A673 (cell line): ENCODE results near the gene EFNA3.

ENCODE experiments used
- EZH2 ChIP-seq: fragments of 200-600 bp; sonication (generic); IDR thresholded peaks from 2 replicates; pipeline ENCODE4 v1.6.1; 2017; ENCODE audit warnings: borderline replicate concordance, low read depth, mild to moderate bottlenecking, mixed read lengths, antibody characterized with exemption, low read length; ENCODE audit not compliant: poor library complexity, severe bottlenecking
- TF ChIP-seq, protein P1 (sequence below): fragments of 300-800, 200-600 bp; sonication (generic); conservative IDR thresholded peaks from 2 replicates; pipeline ENCODE4 v1.5.1; 2017; ENCODE audit warnings: low read depth, mild to moderate bottlenecking, antibody characterized with exemption, low read length, moderate library complexity, mixed read lengths

DNA sequence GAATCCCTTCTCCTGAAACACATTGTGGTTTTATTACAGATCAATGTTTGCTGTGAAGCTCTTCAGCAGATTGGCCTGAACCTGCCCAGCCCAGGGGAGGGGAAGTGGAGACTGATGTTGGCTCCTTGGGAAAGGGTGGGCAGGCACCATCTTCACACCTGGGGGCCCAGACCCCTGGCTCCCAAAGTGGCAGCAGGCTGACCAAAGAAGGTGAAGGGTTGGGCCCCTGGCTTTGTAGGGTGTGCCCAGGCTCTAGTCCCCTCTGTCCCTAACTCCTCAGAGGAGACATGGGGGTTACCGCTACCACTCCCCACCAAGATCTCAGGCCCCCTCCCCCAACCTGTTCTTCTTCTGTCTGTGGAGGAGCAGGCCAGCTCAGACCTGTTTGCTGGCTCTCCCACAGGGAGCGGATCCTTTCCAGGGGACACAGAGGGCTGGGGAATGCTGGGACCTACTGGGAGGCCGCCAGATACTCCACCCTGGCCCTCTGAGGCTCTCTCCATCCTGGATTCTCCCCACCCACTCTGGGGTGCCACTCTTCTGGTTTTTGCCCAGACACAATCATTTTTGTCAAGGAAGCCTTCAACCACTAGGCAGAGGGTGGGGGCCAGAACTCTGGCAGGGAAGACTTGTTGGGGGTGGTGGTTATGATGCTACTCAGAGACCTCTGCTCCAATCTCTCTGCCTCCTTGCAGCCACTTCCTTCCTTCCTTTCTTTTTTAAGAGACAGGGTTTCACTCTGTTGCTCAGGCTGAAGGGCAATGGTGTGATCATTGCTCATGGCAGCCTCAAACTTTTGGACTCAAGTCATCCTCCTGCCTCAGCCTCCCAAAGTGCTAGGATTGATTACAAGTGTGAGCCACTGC lies 5.0 kb upstream of the EFNA3 start:
- TF ChIP-seq, protein P1, sequence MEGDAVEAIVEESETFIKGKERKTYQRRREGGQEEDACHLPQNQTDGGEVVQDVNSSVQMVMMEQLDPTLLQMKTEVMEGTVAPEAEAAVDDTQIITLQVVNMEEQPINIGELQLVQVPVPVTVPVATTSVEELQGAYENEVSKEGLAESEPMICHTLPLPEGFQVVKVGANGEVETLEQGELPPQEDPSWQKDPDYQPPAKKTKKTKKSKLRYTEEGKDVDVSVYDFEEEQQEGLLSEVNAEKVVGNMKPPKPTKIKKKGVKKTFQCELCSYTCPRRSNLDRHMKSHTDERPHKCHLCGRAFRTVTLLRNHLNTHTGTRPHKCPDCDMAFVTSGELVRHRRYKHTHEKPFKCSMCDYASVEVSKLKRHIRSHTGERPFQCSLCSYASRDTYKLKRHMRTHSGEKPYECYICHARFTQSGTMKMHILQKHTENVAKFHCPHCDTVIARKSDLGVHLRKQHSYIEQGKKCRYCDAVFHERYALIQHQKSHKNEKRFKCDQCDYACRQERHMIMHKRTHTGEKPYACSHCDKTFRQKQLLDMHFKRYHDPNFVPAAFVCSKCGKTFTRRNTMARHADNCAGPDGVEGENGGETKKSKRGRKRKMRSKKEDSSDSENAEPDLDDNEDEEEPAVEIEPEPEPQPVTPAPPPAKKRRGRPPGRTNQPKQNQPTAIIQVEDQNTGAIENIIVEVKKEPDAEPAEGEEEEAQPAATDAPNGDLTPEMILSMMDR = no peak
- no peak for TF ChIP-seq EZH2
